A673 (cell line): ENCODE results near the gene MAN2B1. TPM values are rescaled to one million over a fixed set of nuclear protein-coding genes. Genes with fewer than 3 reads are reported as not detected.
A peak's percentile ranks its signal among the peaks of the same experiment; 100 is the strongest.
"Not testable (repeated sequence)": the region's sequence is repeated elsewhere in the genome, so short reads cannot be mapped to it uniquely, and the experiment has no call there.

Experiments
- BruUV-seq: library from RNA; stranded (reverse); fragments of 400-500 nt; replicated peaks from 2 replicates; lab custom pipeline; 2021; lab: Mats Ljungman, UMichigan
- CTCF ChIA-PET: fragments of 300-600 bp; sonication (Branson Sonifier 250); formaldehyde crosslinking; loops from one replicate; lab custom pipeline; 2022; ENCODE audit warnings: antibody characterized with exemption; lab: Charles Lee
- POLR2A ChIA-PET: fragments of 300-600 bp; sonication (Branson Sonifier 250); formaldehyde crosslinking; loops from one replicate; lab custom pipeline; 2022; ENCODE audit warnings: antibody characterized with exemption; ENCODE audit not compliant: low non-redundant PET; lab: Charles Lee
- DNase-seq: peaks from one replicate; pipeline ENCODE4 v3.0.0-alpha.2; 2015; ENCODE audit warnings: low spot score
- H3K27ac ChIP-seq: fragments of 200-600 bp; sonication (generic); 2 replicates; pipeline ENCODE4 v1.5.1; 2016; ENCODE audit warnings: mixed run types, low read depth, mild to moderate bottlenecking, mixed read lengths, antibody characterized with exemption, low read length; ENCODE audit not compliant: poor library complexity, severe bottlenecking
- H3K27me3 ChIP-seq: fragments of 200-600 bp; sonication (generic); replicated peaks from 2 replicates; pipeline ENCODE4 v1.6.1; 2017; ENCODE audit warnings: mixed run types, low read depth, mild to moderate bottlenecking, mixed read lengths, antibody characterized with exemption, low read length; ENCODE audit not compliant: insufficient read depth, poor library complexity
- H3K36me3 ChIP-seq: fragments of 200-600 bp; sonication (generic); 2 replicates; pipeline ENCODE4 v1.6.1; 2016; ENCODE audit warnings: mixed run types, mild to moderate bottlenecking, mixed read lengths, antibody characterized with exemption, low read length; ENCODE audit not compliant: insufficient read depth, poor library complexity, severe bottlenecking
- H3K4me1 ChIP-seq: fragments of 200-600 bp; sonication (generic); 2 replicates; pipeline ENCODE4 v1.6.1; 2017; ENCODE audit warnings: mixed run types, mild to moderate bottlenecking, mixed read lengths, antibody characterized with exemption, low read length; ENCODE audit not compliant: insufficient read depth, poor library complexity, severe bottlenecking
- H3K4me3 ChIP-seq: fragments of 200-600 bp; sonication (generic); 2 replicates; pipeline ENCODE4 v1.5.1; 2016; ENCODE audit warnings: low read depth, mixed run types, mild to moderate bottlenecking, mixed read lengths, low read length; ENCODE audit not compliant: poor library complexity, severe bottlenecking
- H3K9me3 ChIP-seq: fragments of 200-600 bp; sonication (generic); 2 replicates; pipeline ENCODE4 v1.6.1; 2016; ENCODE audit warnings: mixed run types, low read depth, mild to moderate bottlenecking, mixed read lengths, antibody characterized with exemption, low read length; ENCODE audit not compliant: poor library complexity, severe bottlenecking
- EZH2 ChIP-seq: fragments of 200-600 bp; sonication (generic); IDR thresholded peaks from 2 replicates; pipeline ENCODE4 v1.6.1; 2017; ENCODE audit warnings: borderline replicate concordance, low read depth, mild to moderate bottlenecking, mixed read lengths, antibody characterized with exemption, low read length; ENCODE audit not compliant: poor library complexity, severe bottlenecking
- intact Hi-C: fragments of 100-400 bp; cut with micrococcal nuclease; formaldehyde crosslinking; loops from one replicate; pipeline ENCODE4 v1.10.0; 2022; ENCODE audit not compliant: unreplicated experiment
- total RNA-seq: library from RNA; stranded (reverse); gene quantifications from 2 replicates; pipeline ENCODE4 v1.2.3, GENCODE V29; 2021
- TF ChIP-seq, protein P1 (sequence below): fragments of 300-800, 200-600 bp; sonication (generic); conservative IDR thresholded peaks from 2 replicates; pipeline ENCODE4 v1.5.1; 2017; ENCODE audit warnings: low read depth, mild to moderate bottlenecking, antibody characterized with exemption, low read length, moderate library complexity, mixed read lengths

MAN2B1 gene
- total RNA-seq, 1 experiment from 2014 or later: 64.4 TPM

DNA sequence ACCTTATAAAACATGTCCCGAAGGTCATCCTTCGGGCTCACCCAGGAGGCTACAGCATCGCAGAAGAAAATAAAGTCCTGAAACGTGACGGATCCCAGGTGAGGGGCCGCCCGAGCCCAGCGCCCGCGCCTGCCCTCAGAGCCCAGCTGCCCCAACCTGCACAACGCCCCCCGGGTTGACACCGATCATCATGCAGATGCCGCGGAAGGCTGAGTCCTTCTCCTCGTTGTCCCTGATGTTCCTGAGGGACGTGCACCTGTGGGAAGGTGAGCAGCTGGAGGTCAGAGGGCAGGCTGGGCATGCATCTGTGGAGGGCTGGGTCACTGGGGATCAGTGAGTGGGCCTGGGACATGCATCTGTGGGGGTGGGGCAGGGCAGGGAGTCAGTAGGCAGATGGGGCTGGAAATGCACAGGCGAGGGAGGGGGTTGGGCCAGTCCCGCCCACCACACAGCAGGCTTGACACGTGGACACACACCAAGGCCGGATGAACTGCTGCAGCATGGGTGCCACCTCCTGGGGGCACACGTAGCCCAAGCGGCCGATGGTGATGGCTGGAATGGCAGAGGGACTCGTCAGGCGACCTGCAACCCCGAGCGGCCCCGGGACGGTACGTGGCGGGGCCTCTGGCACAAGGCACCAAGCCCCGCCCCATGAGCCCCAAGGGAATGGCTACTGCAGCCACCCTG, 35.2 kb upstream of the MAN2B1 start:
- Histone ChIP-seq H3K4me1 (peaks cover 5% of the 10 kb centered on the region), H3K4me3 (no peak overlapping the region), H3K36me3 (peaks cover 74% of the 10 kb centered on the region), H3K27me3 (no peaks in the 10 kb centered on the region), H3K27ac (no peak overlapping the region), H3K9me3 (no peaks in the 10 kb centered on the region)
- no TSS peak for BruUV-seq
- intact Hi-C loops: no loop called here
- no peak for DNase-seq
- TF ChIP-seq, protein P1, sequence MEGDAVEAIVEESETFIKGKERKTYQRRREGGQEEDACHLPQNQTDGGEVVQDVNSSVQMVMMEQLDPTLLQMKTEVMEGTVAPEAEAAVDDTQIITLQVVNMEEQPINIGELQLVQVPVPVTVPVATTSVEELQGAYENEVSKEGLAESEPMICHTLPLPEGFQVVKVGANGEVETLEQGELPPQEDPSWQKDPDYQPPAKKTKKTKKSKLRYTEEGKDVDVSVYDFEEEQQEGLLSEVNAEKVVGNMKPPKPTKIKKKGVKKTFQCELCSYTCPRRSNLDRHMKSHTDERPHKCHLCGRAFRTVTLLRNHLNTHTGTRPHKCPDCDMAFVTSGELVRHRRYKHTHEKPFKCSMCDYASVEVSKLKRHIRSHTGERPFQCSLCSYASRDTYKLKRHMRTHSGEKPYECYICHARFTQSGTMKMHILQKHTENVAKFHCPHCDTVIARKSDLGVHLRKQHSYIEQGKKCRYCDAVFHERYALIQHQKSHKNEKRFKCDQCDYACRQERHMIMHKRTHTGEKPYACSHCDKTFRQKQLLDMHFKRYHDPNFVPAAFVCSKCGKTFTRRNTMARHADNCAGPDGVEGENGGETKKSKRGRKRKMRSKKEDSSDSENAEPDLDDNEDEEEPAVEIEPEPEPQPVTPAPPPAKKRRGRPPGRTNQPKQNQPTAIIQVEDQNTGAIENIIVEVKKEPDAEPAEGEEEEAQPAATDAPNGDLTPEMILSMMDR: no peak
- no peak for TF ChIP-seq EZH2
- POLR2A ChIA-PET: interaction anchor here (0.5 kb wide), 1 partner anchor 242 kb away, joined by 14 read pairs; no protein-coding TSS in a partner anchor
- CTCF ChIA-PET: no interaction called here

DNA sequence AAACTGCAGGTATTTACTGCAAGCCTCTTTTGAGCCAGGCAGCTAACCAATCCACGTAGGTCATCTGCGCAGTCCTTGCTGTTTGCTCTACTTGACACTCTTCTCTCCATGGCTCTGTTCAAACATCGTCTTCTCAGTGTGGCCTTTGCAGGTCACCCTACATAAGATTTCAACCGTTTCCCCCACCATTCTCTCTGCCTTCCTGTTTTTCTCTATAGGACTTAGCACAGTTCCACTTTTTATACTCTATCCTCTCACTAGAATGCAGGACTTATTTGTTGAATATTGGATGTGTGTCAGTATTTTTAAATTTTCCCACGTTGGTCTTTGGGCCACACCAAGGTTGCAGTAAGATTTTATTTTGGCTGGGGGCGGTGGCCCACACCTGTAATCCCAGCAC, 31.6 kb upstream of the MAN2B1 start:
- ChIA-PET CTCF (no interaction called here), POLR2A (no interaction called here)
- no peak for DNase-seq
- H3K27me3 ChIP-seq: no peaks in the 10 kb centered on the region
- no peak overlapping the region for H3K4me3 ChIP-seq
- BruUV-seq: no TSS peak
- no peak overlapping the region for H3K27ac ChIP-seq
- intact Hi-C loops: no loop called here
- TF ChIP-seq, protein P1: no peak
- TF ChIP-seq EZH2: no peak
- peaks cover 11% of the 10 kb centered on the region for H3K4me1 ChIP-seq
- H3K36me3 ChIP-seq: peaks cover 39% of the 10 kb centered on the region
- H3K9me3 ChIP-seq: no peaks in the 10 kb centered on the region

DNA sequence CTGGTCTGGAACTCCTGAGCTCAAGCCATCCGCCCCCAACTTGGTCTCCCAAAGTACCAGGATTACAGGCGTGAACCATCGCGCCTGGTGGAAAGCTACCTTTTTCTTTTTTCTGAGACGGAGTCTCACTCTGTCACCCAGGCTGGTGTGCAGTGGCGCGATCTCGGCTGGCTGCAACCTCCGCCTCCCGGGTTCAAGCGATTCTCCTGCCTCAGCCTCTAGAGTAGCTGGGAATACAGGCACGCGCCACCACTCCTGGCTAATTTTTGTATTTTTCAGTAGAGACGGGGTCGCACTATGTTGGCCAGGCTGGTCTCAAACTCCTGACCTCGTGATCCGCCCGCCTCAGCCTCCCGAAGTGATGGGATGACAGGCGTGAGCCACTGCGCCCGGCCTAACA, 30.9 kb upstream of the MAN2B1 start:
- peaks cover 32% of the 10 kb centered on the region for H3K36me3 ChIP-seq
- intact Hi-C loops, H3K9me3 ChIP-seq, CTCF ChIA-PET, H3K27me3 ChIP-seq, BruUV-seq, DNase-seq, H3K27ac ChIP-seq, POLR2A ChIA-PET: not testable (repeated sequence)
- peak overlapping the region; percentile 89 for H3K4me3 ChIP-seq
- H3K4me1 ChIP-seq: peaks cover 11% of the 10 kb centered on the region
